Measurements from ENCODE around the gene FAM181A. TPM values are rescaled to one million over a fixed set of nuclear protein-coding genes. Genes with fewer than 3 reads are reported as not detected.

Gene FAM181A
- total and polyA plus RNA-seq, 2 of the 4 experiments (the other 2 are of a cell fraction), result not detected

GRCh38 chr14:93915070-93915705, 12.0 kb upstream of the FAM181A start:
- H2BK15ac ChIP-seq (ENCODE audit: low read depth, low read length), result no peak overlapping the region
- H4K5ac ChIP-seq (ENCODE audit: low read depth, low read length), result no peak overlapping the region
- dilution Hi-C loops (cut with HindIII; ENCODE audit: low sequenced_read_pairs, unreplicated experiment) (no loop called here), in situ Hi-C loops (cut with MboI; ENCODE audit: low sequenced_read_pairs) (no loop called here), intact Hi-C loops (cut with micrococcal nuclease) (no loop called here)
- no peaks in the 10 kb centered on the region for H3K79me1 ChIP-seq (ENCODE audit: low read depth in 1 of 2, low read length in 2 of 2)
- no peak overlapping the region for H3K4me2 ChIP-seq (ENCODE audit: low read depth, low read length)
- ChIA-PET CTCF (no interaction called here), POLR2A (ENCODE audit: unreplicated experiment) (no interaction called here)
- H4K91ac ChIP-seq (ENCODE audit: insufficient read depth, low read depth, low read length), result no peak overlapping the region
- no peak overlapping the region for H3K27ac ChIP-seq (ENCODE audit: insufficient read depth, low read length)
- no peak overlapping the region for H3K18ac ChIP-seq (ENCODE audit: low read depth, low read length)
- H3K36me3 ChIP-seq (ENCODE audit: control insufficient read depth, insufficient read depth, low read length), result no peaks in the 10 kb centered on the region
- no peaks in the 10 kb centered on the region for H3K4me1 ChIP-seq (ENCODE audit: control insufficient read depth, insufficient read depth, low read length)
- ATAC-seq (ENCODE audit: low read depth) (no peak), DNase-seq (no peak)
- H2BK5ac ChIP-seq (ENCODE audit: low read depth, low read length, poor library complexity, severe bottlenecking), result no peak overlapping the region
- H3K23ac ChIP-seq (ENCODE audit: low read depth, low read length), result no peak overlapping the region
- H3K9me3 ChIP-seq (ENCODE audit: control insufficient read depth, insufficient read depth, low read length), result peaks cover 7% of the 10 kb centered on the region
- H4K20me1 ChIP-seq (ENCODE audit: insufficient read depth, low read length), result no peaks in the 10 kb centered on the region
- no peak overlapping the region for H3K56ac ChIP-seq (ENCODE audit: extremely low read depth, insufficient read depth, low read length)
- no peak overlapping the region for H2AK9ac ChIP-seq (replicated peaks; ENCODE audit: low read depth, low read length, poor library complexity)
- H3K4me3 ChIP-seq (ENCODE audit: insufficient read depth, low read depth, low read length), result no peak overlapping the region
- peaks cover 3% of the 10 kb centered on the region; the same call in 1 of the 2 replicates for H3K27me3 ChIP-seq (ENCODE audit: control insufficient read depth, insufficient read depth, low read length)
- peak overlapping the region; percentile 51 for H2AFZ ChIP-seq (replicated peaks; ENCODE audit: low read length, poor library complexity)
- H3K4ac ChIP-seq (ENCODE audit: low read depth, low read length), result no peak overlapping the region
- 34% methylated on average over 5 of the region's 14 CpGs; no CpG with 5 or more reads in 1 of the 2 experiments for WGBS, 2 experiments (ENCODE audit: extremely low coverage in 2 of 2, insufficient read length in 1 of 2)
- no peak overlapping the region for H2BK20ac ChIP-seq (ENCODE audit: low read depth, low read length)
- no peak overlapping the region for H2BK120ac ChIP-seq (ENCODE audit: low read depth, low read length)
- H2AK5ac ChIP-seq (ENCODE audit: low read depth, low read length), result no peak overlapping the region
- H3K9ac ChIP-seq (ENCODE audit: low read depth, low read length), result no peak overlapping the region
- no TSS peak for BruUV-seq (replicated peaks)
- no peaks in the 10 kb centered on the region for H3K9me1 ChIP-seq (ENCODE audit: insufficient read depth, low read length)
- H3K14ac ChIP-seq (replicated peaks; ENCODE audit: low read depth, low read length), result no peak overlapping the region
- no peak for TF ChIP-seq RFX5 (IDR thresholded peaks at IDR 0.05; ENCODE audit: low read depth, low read length)
- TF ChIP-seq MAZ (IDR thresholded peaks at IDR 0.05; ENCODE audit: borderline replicate concordance, low read depth, low read length), result no peak
- TF ChIP-seq RCOR1 (IDR thresholded peaks at IDR 0.05; ENCODE audit: insufficient replicate concordance, low read length), result no peak
- TF ChIP-seq, protein P1, sequence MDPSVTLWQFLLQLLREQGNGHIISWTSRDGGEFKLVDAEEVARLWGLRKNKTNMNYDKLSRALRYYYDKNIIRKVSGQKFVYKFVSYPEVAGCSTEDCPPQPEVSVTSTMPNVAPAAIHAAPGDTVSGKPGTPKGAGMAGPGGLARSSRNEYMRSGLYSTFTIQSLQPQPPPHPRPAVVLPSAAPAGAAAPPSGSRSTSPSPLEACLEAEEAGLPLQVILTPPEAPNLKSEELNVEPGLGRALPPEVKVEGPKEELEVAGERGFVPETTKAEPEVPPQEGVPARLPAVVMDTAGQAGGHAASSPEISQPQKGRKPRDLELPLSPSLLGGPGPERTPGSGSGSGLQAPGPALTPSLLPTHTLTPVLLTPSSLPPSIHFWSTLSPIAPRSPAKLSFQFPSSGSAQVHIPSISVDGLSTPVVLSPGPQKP (IDR thresholded peaks at IDR 0.05; ENCODE audit: borderline replicate concordance, low read depth, low read length), result no peak
- TF ChIP-seq CTCF (conservative IDR thresholded peaks at IDR 0.05; ENCODE audit: low read depth, low read length), result no peak
- no peak for TF ChIP-seq POLR2A (IDR thresholded peaks at IDR 0.05; ENCODE audit: low read depth, low read length)
- no peak for TF ChIP-seq SMC3 (IDR thresholded peaks at IDR 0.05; ENCODE audit: low read depth, low read length)
- TF ChIP-seq RAD21 (IDR thresholded peaks at IDR 0.05; ENCODE audit: low read length), result no peak
- no peak for TF ChIP-seq MAFK (IDR thresholded peaks at IDR 0.05; ENCODE audit: low read depth, low read length)
- TF ChIP-seq CEBPB (IDR thresholded peaks at IDR 0.05; ENCODE audit: low read depth, low read length), result no peak
- no peak for TF ChIP-seq CHD1 (IDR thresholded peaks at IDR 0.05; ENCODE audit: low read depth, low read length)
- TF ChIP-seq FOS (IDR thresholded peaks at IDR 0.05; ENCODE audit: low read depth, low read length), result no peak
- no peak for TF ChIP-seq BHLHE40 (IDR thresholded peaks at IDR 0.05; ENCODE audit: low read depth, low read length)
- no peak for TF ChIP-seq USF2 (IDR thresholded peaks at IDR 0.05; ENCODE audit: low read depth, low read length)
- TF ChIP-seq NFE2L2 (IDR thresholded peaks at IDR 0.05; ENCODE audit: low read depth, low read length), result no peak
- TF ChIP-seq MXI1 (IDR thresholded peaks at IDR 0.05; ENCODE audit: borderline replicate concordance, low read depth, low read length), result no peak
- H4K8ac ChIP-seq (ENCODE audit: low read depth in 2 of 2, low read length in 2 of 2), result no peak overlapping the region
